Measurements from ENCODE around the gene FAM110D. TPM values are rescaled to one million over a fixed set of nuclear protein-coding genes. Genes with fewer than 3 reads are reported as not detected.
A peak's percentile ranks its signal among the peaks of the same experiment; 100 is the strongest.

The FAM110D gene
- total and polyA plus RNA-seq, 10 of the 15 experiments (the other 5 are each of a cell fraction or from before 2014, with no cell fraction given), result 0.06 TPM; not detected in 9

GRCh38 chr1:26169669-26170471, 11.0 kb downstream of the FAM110D start, which contains the start of gene ZNF593 (continued):
- TF ChIP-seq, protein P1, sequence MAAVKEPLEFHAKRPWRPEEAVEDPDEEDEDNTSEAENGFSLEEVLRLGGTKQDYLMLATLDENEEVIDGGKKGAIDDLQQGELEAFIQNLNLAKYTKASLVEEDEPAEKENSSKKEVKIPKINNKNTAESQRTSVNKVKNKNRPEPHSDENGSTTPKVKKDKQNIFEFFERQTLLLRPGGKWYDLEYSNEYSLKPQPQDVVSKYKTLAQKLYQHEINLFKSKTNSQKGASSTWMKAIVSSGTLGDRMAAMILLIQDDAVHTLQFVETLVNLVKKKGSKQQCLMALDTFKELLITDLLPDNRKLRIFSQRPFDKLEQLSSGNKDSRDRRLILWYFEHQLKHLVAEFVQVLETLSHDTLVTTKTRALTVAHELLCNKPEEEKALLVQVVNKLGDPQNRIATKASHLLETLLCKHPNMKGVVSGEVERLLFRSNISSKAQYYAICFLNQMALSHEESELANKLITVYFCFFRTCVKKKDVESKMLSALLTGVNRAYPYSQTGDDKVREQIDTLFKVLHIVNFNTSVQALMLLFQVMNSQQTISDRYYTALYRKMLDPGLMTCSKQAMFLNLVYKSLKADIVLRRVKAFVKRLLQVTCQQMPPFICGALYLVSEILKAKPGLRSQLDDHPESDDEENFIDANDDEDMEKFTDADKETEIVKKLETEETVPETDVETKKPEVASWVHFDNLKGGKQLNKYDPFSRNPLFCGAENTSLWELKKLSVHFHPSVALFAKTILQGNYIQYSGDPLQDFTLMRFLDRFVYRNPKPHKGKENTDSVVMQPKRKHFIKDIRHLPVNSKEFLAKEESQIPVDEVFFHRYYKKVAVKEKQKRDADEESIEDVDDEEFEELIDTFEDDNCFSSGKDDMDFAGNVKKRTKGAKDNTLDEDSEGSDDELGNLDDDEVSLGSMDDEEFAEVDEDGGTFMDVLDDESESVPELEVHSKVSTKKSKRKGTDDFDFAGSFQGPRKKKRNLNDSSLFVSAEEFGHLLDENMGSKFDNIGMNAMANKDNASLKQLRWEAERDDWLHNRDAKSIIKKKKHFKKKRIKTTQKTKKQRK (IDR thresholded peaks at IDR 0.05; ENCODE audit: low read depth, low read length), result no peak
- TF ChIP-seq FOXK2 (IDR thresholded peaks at IDR 0.05) (no peak), KLF5 (IDR thresholded peaks at IDR 0.05; ENCODE audit: partially characterized antibody) (no peak), STAT3 (IDR thresholded peaks at IDR 0.05; ENCODE audit: low read depth, low read length) (no peak), TCF12 (IDR thresholded peaks at IDR 0.05; ENCODE audit: low read depth, low read length) (peak; percentile 49; the same call in 1 of the 2 replicates), BMI1 (IDR thresholded peaks at IDR 0.05; ENCODE audit: borderline replicate concordance) (no peak), ASH2L (IDR thresholded peaks at IDR 0.05; ENCODE audit: borderline replicate concordance, low read depth) (no peak), ELK1 (IDR thresholded peaks at IDR 0.05; ENCODE audit: low read depth, low read length) (peak; percentile 92), E2F4 (IDR thresholded peaks at IDR 0.05; ENCODE audit: low read depth, low read length) (no peak), TCF7 (IDR thresholded peaks at IDR 0.05; ENCODE audit: borderline replicate concordance) (no peak), RFX5 (IDR thresholded peaks at IDR 0.05; ENCODE audit: low read depth, low read length) (peak; percentile 82; the same call in 1 of the 2 replicates), NR2F1 (conservative IDR thresholded peaks at IDR 0.05) (peak; percentile 85)
- TF ChIP-seq, protein P2, sequence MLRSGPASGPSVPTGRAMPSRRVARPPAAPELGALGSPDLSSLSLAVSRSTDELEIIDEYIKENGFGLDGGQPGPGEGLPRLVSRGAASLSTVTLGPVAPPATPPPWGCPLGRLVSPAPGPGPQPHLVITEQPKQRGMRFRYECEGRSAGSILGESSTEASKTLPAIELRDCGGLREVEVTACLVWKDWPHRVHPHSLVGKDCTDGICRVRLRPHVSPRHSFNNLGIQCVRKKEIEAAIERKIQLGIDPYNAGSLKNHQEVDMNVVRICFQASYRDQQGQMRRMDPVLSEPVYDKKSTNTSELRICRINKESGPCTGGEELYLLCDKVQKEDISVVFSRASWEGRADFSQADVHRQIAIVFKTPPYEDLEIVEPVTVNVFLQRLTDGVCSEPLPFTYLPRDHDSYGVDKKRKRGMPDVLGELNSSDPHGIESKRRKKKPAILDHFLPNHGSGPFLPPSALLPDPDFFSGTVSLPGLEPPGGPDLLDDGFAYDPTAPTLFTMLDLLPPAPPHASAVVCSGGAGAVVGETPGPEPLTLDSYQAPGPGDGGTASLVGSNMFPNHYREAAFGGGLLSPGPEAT (IDR thresholded peaks at IDR 0.05; ENCODE audit: low read depth), result no peak
- TF ChIP-seq, protein P3, sequence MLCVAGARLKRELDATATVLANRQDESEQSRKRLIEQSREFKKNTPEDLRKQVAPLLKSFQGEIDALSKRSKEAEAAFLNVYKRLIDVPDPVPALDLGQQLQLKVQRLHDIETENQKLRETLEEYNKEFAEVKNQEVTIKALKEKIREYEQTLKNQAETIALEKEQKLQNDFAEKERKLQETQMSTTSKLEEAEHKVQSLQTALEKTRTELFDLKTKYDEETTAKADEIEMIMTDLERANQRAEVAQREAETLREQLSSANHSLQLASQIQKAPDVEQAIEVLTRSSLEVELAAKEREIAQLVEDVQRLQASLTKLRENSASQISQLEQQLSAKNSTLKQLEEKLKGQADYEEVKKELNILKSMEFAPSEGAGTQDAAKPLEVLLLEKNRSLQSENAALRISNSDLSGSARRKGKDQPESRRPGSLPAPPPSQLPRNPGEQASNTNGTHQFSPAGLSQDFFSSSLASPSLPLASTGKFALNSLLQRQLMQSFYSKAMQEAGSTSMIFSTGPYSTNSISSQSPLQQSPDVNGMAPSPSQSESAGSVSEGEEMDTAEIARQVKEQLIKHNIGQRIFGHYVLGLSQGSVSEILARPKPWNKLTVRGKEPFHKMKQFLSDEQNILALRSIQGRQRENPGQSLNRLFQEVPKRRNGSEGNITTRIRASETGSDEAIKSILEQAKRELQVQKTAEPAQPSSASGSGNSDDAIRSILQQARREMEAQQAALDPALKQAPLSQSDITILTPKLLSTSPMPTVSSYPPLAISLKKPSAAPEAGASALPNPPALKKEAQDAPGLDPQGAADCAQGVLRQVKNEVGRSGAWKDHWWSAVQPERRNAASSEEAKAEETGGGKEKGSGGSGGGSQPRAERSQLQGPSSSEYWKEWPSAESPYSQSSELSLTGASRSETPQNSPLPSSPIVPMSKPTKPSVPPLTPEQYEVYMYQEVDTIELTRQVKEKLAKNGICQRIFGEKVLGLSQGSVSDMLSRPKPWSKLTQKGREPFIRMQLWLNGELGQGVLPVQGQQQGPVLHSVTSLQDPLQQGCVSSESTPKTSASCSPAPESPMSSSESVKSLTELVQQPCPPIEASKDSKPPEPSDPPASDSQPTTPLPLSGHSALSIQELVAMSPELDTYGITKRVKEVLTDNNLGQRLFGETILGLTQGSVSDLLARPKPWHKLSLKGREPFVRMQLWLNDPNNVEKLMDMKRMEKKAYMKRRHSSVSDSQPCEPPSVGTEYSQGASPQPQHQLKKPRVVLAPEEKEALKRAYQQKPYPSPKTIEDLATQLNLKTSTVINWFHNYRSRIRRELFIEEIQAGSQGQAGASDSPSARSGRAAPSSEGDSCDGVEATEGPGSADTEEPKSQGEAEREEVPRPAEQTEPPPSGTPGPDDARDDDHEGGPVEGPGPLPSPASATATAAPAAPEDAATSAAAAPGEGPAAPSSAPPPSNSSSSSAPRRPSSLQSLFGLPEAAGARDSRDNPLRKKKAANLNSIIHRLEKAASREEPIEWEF (IDR thresholded peaks at IDR 0.05; ENCODE audit: insufficient replicate concordance, low read depth, low read length), result no peak
- TF ChIP-seq, protein P4, sequence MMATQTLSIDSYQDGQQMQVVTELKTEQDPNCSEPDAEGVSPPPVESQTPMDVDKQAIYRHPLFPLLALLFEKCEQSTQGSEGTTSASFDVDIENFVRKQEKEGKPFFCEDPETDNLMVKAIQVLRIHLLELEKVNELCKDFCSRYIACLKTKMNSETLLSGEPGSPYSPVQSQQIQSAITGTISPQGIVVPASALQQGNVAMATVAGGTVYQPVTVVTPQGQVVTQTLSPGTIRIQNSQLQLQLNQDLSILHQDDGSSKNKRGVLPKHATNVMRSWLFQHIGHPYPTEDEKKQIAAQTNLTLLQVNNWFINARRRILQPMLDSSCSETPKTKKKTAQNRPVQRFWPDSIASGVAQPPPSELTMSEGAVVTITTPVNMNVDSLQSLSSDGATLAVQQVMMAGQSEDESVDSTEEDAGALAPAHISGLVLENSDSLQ (IDR thresholded peaks at IDR 0.05), result no peak
